A549 (cell line): Measurements from ENCODE around the gene CCDC136. TPM values are rescaled to one million over a fixed set of nuclear protein-coding genes. Genes with fewer than 3 reads are reported as not detected.

Experiments used
- ATAC-seq, 2 experiments: fragments of 200-7000 bp in 1 of 2; fragments of >200 bp in 1 of 2; cut with Nextera tagmentation in 1 of 2; cut with Tn5 transposase in 1 of 2; 3 replicates each; pipeline versions ENCODE4 v1.8.0 to v1.9.1; 2018 to 2020; ENCODE audit warnings: mild to moderate bottlenecking in 1 of 2, moderate library complexity in 1 of 2
- CTCF ChIA-PET: fragments of 300-600 bp; sonication (Branson Sonifier 250); formaldehyde crosslinking; extraction: SDS; loops from one replicate; lab custom pipeline; 2021; ENCODE audit warnings: antibody characterized with exemption, inconsistent platforms; lab: Yijun Ruan, JAX
- POLR2A ChIA-PET: fragments of 350-600 bp; formaldehyde crosslinking; extraction: SDS; loops from one replicate; lab custom pipeline; 2021; ENCODE audit warnings: antibody characterized with exemption, inconsistent platforms; lab: Yijun Ruan, JAX
- DNase-seq, 2 experiments: peaks; one replicate each; pipeline versions ENCODE4 v3.0.0 to v3.0.0-alpha.2; 2011 to 2016; ENCODE audit warnings: low read depth in 1 of 2, low spot score in 1 of 2
- FAIRE-seq: peaks from 2 replicates; lab custom pipeline; 2011; peaks lifted over from hg19 to GRCh38; lab: Jason Lieb, UNC
- H3K27ac ChIP-seq, 2 experiments: fragments of >200 bp; sonication (Bioruptor Twin); formaldehyde crosslinking; 3 replicates each; pipeline ENCODE4 v1.5.1; 2016 to 2017
- H3K4me1 ChIP-seq: fragments of >200 bp; sonication (Bioruptor Twin); formaldehyde crosslinking; 3 replicates; pipeline ENCODE4 v1.6.1; 2016
- H3K4me2 ChIP-seq: fragments of >200 bp; sonication (Bioruptor Twin); formaldehyde crosslinking; 3 replicates; pipeline ENCODE4 v1.6.1; 2016
- H3K4me3 ChIP-seq: fragments of >200 bp; sonication (Bioruptor Twin); formaldehyde crosslinking; 3 replicates; pipeline ENCODE4 v1.5.1; 2016
- H3K9me3 ChIP-seq: fragments of >200 bp; sonication (Bioruptor Twin); formaldehyde crosslinking; 3 replicates; pipeline ENCODE4 v1.6.1; 2016
- CHD2 ChIP-seq: fragments of 150-350 bp; IDR thresholded peaks from 2 replicates; pipeline ENCODE4 v1.6.1; 2014; ENCODE audit warnings: low read length; ENCODE audit not compliant: partially characterized antibody
- FOSL2 ChIP-seq, 2 experiments: fragments of 450-650 bp in 1 of 2; fragments of >200 bp in 1 of 2; sonication (Bioruptor Twin) in 1 of 2; formaldehyde crosslinking; IDR thresholded peaks; 2 replicates each; pipeline versions ENCODE4 v1.5.0 to v1.6.1; 2016 to 2020; ENCODE audit warnings: mild to moderate bottlenecking in 1 of 2, moderate library complexity in 1 of 2
- FOXS1 ChIP-seq: fragments of 250-450 bp; sonication (Bioruptor Pico); IDR thresholded peaks from 2 replicates; pipeline ENCODE4 v1.5.0; 2020; ENCODE audit warnings: mild to moderate bottlenecking, moderate library complexity
- HDAC2 ChIP-seq: fragments of 200-600 bp; sonication (generic); IDR thresholded peaks from 2 replicates; pipeline ENCODE4 v1.6.1; 2016
- JUNB ChIP-seq: fragments of >200 bp; sonication (Bioruptor Twin); formaldehyde crosslinking; IDR thresholded peaks from 2 replicates; pipeline ENCODE4 v1.6.1; 2016
- KDM5A ChIP-seq: fragments of 200-600 bp; sonication (generic); IDR thresholded peaks from 2 replicates; pipeline ENCODE4 v1.6.1; 2016; ENCODE audit warnings: antibody characterized with exemption, mild to moderate bottlenecking
- NPAS2 ChIP-seq: fragments of 250-450 bp; sonication (Bioruptor Pico); IDR thresholded peaks from 2 replicates; pipeline ENCODE4 v1.8.0; 2022; ENCODE audit warnings: mild to moderate bottlenecking, moderate library complexity, borderline replicate concordance
- NR3C1 ChIP-seq: fragments of >200 bp; sonication (Bioruptor Twin); formaldehyde crosslinking; IDR thresholded peaks from 3 replicates; pipeline ENCODE4 v1.6.1; 2017
- PHF8 ChIP-seq: fragments of 200-600 bp; sonication (generic); IDR thresholded peaks from 2 replicates; pipeline ENCODE4 v1.6.1; 2016; ENCODE audit warnings: low read depth, mild to moderate bottlenecking, antibody characterized with exemption, moderate library complexity, borderline replicate concordance
- RAD21 ChIP-seq, 2 experiments: fragments of >200 bp in 1 of 2; sonication (Bioruptor Twin) in 1 of 2; formaldehyde crosslinking in 1 of 2; IDR thresholded peaks in 1 of 2; conservative IDR thresholded peaks in 1 of 2; 2 replicates in 1 of 2; 3 replicates in 1 of 2; pipeline ENCODE4 v1.6.1; 2012 to 2018; ENCODE audit warnings: inconsistent platforms in 1 of 2
- RARB ChIP-seq: fragments of 250-450 bp; sonication (Bioruptor Pico); IDR thresholded peaks from 2 replicates; pipeline ENCODE4 v1.8.0; 2021; ENCODE audit warnings: mild to moderate bottlenecking, moderate library complexity
- RFX5 ChIP-seq: fragments of 450-650 bp; IDR thresholded peaks from 2 replicates; pipeline ENCODE4 v1.7.1; 2014; ENCODE audit warnings: antibody characterized with exemption, mild to moderate bottlenecking, moderate library complexity
- ZFP36 ChIP-seq: fragments of 450-650 bp; IDR thresholded peaks from 2 replicates; pipeline ENCODE4 v1.6.1; 2014; ENCODE audit warnings: borderline replicate concordance; ENCODE audit not compliant: partially characterized antibody
- WGBS: methylation state at CpG from one replicate; pipeline ENCODE4 v1.1.6; 2017; ENCODE audit errors: missing lambda C conversion rate; 5-methylcytosine and 5-hydroxymethylcytosine counted together
- polyA plus RNA-seq, 4 experiments: library from polyadenylated mRNA; depleted of rRNA in 3 of 4; stranded (reverse); fragments of >200 nt; fragmentation: RNase III in 1 of 4; extraction: RNeasy Plus Mini Kit Qiagen cat#74134 plus additional on column Dnase treatment in 1 of 4; gene quantifications; 2 replicates in 3 of 4; 3 replicates in 1 of 4; pipeline ENCODE4 v1.2.3, GENCODE V29; 2011 to 2017
- TF ChIP-seq, protein P1 (sequence below): fragments of 150-350 bp; IDR thresholded peaks from 2 replicates; pipeline ENCODE4 v1.6.1; 2014; ENCODE audit warnings: low read depth, mild to moderate bottlenecking, low read length
- TF ChIP-seq, protein P2 (sequence below): IDR thresholded peaks from 2 replicates; pipeline ENCODE4 v1.6.1; 2012; ENCODE audit warnings: low read depth, borderline replicate concordance

CCDC136 gene
- polyA plus RNA-seq, 2 of the 4 experiments (the other 2 are of a cell fraction) = 4.7 to 5.4 TPM

DNA sequence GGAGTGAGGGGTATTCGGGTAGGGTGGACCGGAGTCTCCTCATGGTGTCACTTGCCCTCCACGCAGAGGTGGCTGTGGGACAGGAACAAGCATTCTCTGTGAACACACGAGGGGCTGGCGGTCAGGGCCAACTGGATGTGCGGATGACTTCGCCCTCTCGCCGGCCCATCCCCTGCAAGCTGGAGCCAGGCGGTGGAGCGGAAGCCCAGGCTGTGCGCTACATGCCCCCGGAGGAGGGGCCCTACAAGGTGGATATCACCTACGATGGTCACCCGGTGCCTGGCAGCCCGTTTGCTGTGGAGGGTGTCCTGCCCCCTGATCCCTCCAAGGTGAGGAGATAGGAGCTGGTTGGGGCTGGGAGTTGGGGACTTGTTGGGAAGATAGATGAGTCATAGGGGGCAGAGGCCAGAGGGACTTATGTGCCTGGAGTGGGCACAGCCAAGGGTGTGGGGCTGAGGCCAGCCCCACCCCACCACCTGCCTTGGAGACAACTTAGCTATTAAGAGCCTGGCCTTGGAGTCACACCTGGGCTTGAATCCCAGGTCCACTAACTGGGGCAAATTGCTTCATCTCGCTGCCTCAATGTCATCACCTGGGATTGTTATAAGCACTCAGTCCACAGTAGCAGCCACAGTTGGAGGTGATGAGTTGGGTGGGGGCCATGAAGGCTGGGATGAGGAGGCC, 52.3 kb downstream of the CCDC136 start:
- DNase-seq (no peak), FAIRE-seq (no peak), ATAC-seq (no peak)
- POLR2A ChIA-PET = no interaction called here
- H3K4me3 ChIP-seq = no peak overlapping the region
- no peak overlapping the region for H3K4me2 ChIP-seq
- H3K4me1 ChIP-seq = no peaks in the 10 kb centered on the region
- TF ChIP-seq RARB (CRISPR knock-in tag) (no peak), ZFP36 (no peak), JUNB (no peak), NPAS2 (no peak), RFX5 (no peak), CHD2 (no peak), HDAC2 (no peak), NR3C1 (no peak)
- TF ChIP-seq, protein P1, sequence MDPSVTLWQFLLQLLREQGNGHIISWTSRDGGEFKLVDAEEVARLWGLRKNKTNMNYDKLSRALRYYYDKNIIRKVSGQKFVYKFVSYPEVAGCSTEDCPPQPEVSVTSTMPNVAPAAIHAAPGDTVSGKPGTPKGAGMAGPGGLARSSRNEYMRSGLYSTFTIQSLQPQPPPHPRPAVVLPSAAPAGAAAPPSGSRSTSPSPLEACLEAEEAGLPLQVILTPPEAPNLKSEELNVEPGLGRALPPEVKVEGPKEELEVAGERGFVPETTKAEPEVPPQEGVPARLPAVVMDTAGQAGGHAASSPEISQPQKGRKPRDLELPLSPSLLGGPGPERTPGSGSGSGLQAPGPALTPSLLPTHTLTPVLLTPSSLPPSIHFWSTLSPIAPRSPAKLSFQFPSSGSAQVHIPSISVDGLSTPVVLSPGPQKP = no peak
- TF ChIP-seq, all 56 proteins: peak for 0
- Histone ChIP-seq H3K9me3 (no peaks in the 10 kb centered on the region), H3K27ac (no peak overlapping the region)
- CTCF ChIA-PET = interaction anchor here (1.0 to 2.9 kb wide), 3 partner anchors 19 to 36 kb away, joined by 3 to 8 read pairs (median 3); partner anchors contain the start of gene ATP6V1F
- WGBS = 85% methylated on average over 14 of the region's 17 CpGs

DNA sequence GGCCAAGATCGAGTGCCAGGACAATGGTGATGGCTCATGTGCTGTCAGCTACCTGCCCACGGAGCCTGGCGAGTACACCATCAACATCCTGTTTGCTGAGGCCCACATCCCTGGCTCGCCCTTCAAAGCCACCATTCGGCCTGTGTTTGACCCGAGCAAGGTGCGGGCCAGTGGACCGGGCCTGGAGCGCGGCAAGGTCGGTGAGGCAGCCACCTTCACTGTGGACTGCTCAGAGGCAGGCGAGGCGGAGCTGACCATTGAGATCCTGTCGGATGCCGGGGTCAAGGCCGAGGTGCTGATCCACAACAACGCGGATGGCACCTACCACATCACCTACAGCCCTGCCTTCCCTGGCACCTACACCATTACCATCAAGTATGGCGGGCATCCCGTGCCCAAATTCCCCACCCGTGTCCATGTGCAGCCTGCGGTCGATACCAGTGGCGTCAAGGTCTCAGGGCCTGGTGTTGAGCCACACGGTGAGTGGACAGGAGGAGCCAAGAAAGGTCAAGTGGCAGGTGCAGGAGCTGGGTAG, 53.1 kb downstream of the CCDC136 start:
- Histone ChIP-seq H3K27ac (no peak overlapping the region), H3K4me3 (no peak overlapping the region), H3K4me2 (no peak overlapping the region), H3K9me3 (no peaks in the 10 kb centered on the region), H3K4me1 (no peaks in the 10 kb centered on the region)
- CTCF ChIA-PET = interaction anchor here (1.3 to 4.0 kb wide), 2 partner anchors 35 kb away, joined by 3 to 11 read pairs; no protein-coding TSS in a partner anchor
- TF ChIP-seq FOSL2 (IDR thresholded peaks at IDR 0.05) = no peak
- TF ChIP-seq FOSL2 (CRISPR knock-in tag; IDR thresholded peaks at IDR 0.05) = no peak
- no peak for TF ChIP-seq RAD21 (conservative IDR thresholded peaks at IDR 0.05 in 1 of 2, IDR thresholded peaks at IDR 0.05 in 1 of 2)
- TF ChIP-seq RARB (CRISPR knock-in tag) = no peak
- FAIRE-seq = no peak
- no peak for ATAC-seq
- 90% methylated on average over 21 of the region's 25 CpGs for WGBS
- no peak for DNase-seq
- POLR2A ChIA-PET = no interaction called here

DNA sequence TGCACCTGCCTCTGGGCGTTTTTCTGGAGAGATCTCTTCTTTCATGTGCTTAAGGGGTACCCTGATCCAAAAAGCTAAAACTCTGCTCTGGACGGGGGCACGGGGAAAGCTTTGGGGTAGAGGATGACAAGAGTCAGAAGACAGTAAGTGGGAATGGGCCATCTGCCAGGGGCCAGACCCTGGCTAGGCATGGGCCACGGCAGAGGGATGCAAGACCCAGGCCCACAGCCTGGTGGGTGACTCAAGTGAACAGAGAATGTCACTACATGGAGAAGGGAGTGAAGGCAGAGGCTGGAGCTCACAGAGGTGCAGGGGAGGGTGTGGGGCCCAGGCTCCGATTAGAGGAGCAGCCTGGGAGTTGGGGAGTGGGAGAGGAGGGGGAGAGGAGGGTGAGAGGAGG, 53.7 kb downstream of the CCDC136 start:
- no peak for ATAC-seq
- Histone ChIP-seq H3K4me2 (no peak overlapping the region), H3K4me1 (no peaks in the 10 kb centered on the region), H3K27ac (no peak overlapping the region), H3K9me3 (no peaks in the 10 kb centered on the region), H3K4me3 (no peak overlapping the region)
- 70% methylated on average over 5 of the region's 5 CpGs for WGBS
- TF ChIP-seq PHF8 = no peak
- TF ChIP-seq NPAS2 = no peak
- TF ChIP-seq KDM5A = no peak
- TF ChIP-seq FOXS1 = no peak
- TF ChIP-seq, protein P1 = no peak
- TF ChIP-seq, protein P2, sequence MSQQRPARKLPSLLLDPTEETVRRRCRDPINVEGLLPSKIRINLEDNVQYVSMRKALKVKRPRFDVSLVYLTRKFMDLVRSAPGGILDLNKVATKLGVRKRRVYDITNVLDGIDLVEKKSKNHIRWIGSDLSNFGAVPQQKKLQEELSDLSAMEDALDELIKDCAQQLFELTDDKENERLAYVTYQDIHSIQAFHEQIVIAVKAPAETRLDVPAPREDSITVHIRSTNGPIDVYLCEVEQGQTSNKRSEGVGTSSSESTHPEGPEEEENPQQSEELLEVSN = no peak
- FAIRE-seq = no peak
- ChIA-PET CTCF (interaction anchor here (1.6 to 4.0 kb wide), 2 partner anchors 34 to 38 kb away, joined by 5 to 11 read pairs; no protein-coding TSS in a partner anchor), POLR2A (no interaction called here)
- no peak for DNase-seq
